Stimulated activated CD8-positive, alpha-beta memory T cell treated with anti-CD3 and anti-CD28 coated beads, Interleukin-4, amount 100 ng/mL, for 24 hours (primary cell): ENCODE data around the gene ZNF22.
A peak's percentile ranks its signal among the peaks of the same experiment; 100 is the strongest.

Experiments
- DNase-seq: peaks from one replicate; pipeline ENCODE4 v3.0.0-alpha.2; 2020; ENCODE audit warnings: low read depth

Gene ZNF22

GRCh38 chr10:45000752-45001380 lies at the start of gene ZNF22:
Gene ZNF22 (plus strand): TSS chr10:45000923. CDS start chr10:45003369, 2,446 bp downstream.
- DNase-seq, result peak; percentile 62

GRCh38 chr10:44951576-44952226 lies 49.0 kb upstream of the ZNF22 start:
- DNase-seq, result no peak

DNA sequence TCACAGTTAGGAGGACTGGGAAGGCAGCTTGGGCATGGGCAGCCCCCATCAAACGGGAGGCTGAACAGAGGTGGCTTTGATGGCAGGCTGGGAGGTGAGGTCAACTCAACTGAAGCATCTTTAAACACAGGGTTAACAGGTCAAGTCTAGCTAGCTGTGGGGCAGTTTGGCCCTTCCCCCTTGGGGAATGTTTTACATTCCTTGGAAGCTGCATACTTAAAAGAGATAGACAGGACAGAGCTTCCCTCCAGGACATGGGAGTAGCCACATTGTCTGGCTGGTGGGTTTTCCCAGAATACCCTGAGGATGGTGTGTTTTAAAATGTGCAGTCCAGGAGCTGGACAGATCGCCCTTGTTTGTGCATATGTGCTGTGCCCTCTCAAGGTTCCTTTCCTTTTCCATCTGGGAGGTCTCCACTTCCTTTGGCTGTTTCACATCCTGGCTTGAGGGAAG lies 47.9 kb upstream of the ZNF22 start:
- DNase-seq, result no peak

- DNase-seq, result no peak
Observed at GRCh38 chr10:44954042-44954441, 46.7 kb upstream of the ZNF22 start.

DNA sequence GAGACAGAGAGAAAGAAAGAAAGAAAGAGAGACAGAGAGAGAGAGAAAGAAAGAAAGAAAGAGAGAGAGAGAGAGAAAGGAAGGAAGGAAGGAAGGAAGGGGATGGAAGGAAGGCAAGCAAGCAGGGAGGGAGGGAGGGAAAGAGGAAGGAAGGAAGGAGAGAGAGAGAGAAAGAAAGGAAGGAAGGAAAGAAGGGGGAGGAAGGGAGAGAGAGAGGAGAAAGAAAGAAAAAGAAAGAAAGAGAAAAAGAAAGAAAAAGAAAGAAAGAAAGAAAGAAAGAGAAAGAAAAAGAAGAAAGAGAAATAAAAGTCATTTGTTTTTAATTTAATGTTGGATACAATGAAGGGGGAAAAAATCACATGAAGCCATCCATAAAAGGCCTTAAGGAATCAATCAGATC lies 45.8 kb upstream of the ZNF22 start:
- DNase-seq, result no peak

GRCh38 chr10:44955413-44956070 lies 45.2 kb upstream of the ZNF22 start:
- no peak for DNase-seq

GRCh38 chr10:44956226-44956625 lies 44.5 kb upstream of the ZNF22 start:
- no peak for DNase-seq

DNA sequence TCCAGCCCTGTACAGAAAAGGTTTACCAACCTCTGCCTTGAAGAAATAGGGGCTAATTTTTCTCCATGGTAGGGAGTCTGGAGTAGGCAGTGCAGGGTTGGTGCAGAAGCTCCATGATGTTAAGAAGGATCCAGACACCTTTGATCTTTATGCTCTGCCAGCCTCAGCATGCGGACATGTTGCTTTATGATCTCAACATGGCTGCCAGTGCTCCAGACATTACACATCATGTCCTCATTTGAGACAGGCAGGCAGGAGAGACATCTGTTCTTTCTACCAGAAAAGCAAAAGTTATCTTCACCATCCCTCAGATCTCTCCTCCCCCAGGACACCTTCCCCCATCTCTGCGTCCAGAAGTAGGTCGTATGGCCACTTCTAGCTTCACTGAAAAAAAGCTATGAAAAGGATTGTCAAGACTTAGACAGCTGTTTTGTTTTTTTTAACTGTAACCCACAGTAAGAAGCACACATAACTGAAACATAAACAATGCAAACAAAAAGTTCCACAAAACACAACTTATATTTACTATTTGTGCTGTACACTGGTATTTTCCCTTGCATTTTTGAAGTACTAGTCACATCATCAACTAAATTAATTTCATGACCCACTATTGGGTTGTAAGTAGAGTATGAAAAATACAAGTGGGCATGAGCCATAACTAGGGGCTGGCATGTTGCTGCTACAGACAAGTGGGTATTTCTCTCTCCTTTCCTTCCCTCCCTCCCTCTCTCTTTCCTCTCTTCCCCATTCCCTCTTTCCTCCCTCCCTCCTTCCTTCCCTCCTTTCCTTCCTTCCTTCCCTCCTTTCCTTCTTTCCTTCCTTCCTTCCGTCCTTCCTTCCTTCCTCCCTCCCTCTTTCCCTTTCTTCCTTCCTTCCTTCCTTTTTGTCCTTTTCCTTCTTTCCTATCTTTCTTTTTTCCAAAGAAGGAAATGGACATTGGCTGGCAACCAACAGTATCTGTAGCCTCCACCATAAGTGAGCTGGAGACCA lies 43.7 kb upstream of the ZNF22 start:
- DNase-seq, result no peak

GRCh38 chr10:44958196-44958897 lies 42.4 kb upstream of the ZNF22 start:
- no peak for DNase-seq

- no peak for DNase-seq
Observed at GRCh38 chr10:44958898-44959246, 41.9 kb upstream of the ZNF22 start.

GRCh38 chr10:44959247-44960087 lies 41.3 kb upstream of the ZNF22 start, which contains the start of gene RASSF4:
Gene RASSF4 (plus strand): TSS chr10:44959802. CDS start chr10:44970203, 10,401 bp downstream.
- DNase-seq, result peak; percentile 90

GRCh38 chr10:44960088-44960460 lies 40.6 kb upstream of the ZNF22 start:
- no peak for DNase-seq

DNA sequence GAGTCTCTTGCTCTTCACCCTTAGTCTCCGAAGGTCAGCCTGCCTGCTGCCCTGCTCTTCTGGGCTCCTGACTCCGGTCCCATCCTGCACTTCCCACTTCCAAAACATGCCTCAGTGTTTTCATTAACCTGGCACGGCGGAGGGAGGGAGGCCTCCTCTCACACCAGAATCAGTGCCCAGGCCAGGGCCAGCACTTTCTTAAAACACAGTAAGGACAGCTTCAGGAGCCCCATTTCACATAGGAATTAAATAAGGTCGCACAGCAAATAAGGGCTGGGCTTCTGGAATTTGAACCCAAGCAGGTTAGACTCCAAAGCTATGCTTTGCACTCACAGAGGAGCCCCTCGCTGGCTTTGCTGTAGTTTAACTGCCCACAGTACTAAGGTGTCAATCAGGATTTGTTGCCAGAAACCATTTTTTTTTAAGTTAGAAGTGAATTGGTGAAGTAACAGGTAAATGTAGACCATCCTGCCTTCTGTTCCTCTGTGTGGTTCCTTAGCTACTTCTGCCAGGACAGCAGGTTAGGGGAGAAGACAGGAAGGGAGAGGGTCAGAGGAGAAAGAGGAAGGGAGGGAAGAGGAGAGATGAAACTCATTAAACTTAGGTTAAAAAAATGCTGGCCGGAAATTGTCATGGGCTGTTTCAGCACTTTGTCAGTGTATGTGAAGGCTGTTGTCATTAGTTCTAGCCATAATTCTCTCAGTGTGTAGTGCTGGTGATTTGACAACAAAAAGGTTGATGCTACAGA lies 40.1 kb upstream of the ZNF22 start:
- no peak for DNase-seq

- DNase-seq, result no peak
Observed at GRCh38 chr10:44961230-44961571, 39.5 kb upstream of the ZNF22 start.

DNA sequence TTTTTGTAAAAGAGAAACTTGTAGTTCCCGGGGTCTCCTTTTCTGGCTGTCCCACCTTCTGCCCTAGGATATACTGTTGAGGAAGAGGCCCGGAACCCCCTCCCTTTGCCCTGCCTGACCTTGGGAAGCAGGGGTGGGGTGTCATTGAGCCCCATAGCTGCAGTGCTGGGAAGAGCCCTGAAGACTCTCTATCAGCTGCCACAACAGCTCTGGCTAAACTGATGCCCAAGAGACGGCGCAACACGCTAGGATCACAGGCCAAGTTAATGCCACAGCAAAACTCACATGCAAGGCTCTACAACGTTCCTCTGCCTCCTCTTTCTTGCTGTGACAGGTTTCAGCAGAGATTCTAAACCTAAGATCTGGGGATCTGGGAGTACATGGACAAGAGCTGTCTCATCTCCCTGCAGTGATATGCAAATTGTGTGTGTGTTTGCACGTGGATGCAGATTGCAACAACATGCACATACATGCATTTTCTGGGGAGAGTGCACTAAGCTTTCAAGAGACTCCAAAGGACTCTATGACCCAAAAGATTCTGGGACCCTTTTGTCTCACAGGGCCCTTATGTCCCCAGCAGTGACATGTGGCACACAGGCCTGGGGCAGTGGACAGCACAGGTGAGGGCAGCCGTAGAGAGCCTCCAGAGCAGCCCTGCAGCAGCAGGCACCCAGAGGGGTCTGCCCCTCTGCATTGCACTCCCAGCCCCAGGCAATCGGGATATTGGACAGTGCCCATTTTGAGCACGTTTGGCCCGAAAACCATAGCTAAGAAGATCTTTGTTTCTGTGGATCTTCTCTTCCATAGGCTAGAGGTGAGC lies 38.6 kb upstream of the ZNF22 start:
- DNase-seq, result no peak

- DNase-seq, result no peak
Observed at GRCh38 chr10:44962870-44963738, 37.6 kb upstream of the ZNF22 start.

GRCh38 chr10:44963772-44964633 lies 36.7 kb upstream of the ZNF22 start:
- no peak for DNase-seq
